ENCODE measurements around the gene POLR3A.

GRCh38 chr10:77984986-77985385, 44.3 kb downstream of the POLR3A start:
- no peak for TF ChIP-seq CTCF (IDR thresholded peaks at IDR 0.05; ENCODE audit: low read depth, low read length)
- TF ChIP-seq POLR2A (IDR thresholded peaks at IDR 0.05; ENCODE audit: extremely low read depth, insufficient read length), result no peak

Data from NB4 (cell line).